HG03025 (cell line): ENCODE data around the gene ACTN3.
"Not testable (repeated sequence)": the region's sequence is repeated elsewhere in the genome, so short reads cannot be mapped to it uniquely, and the experiment has no call there.

Experiments used
- ATAC-seq: cut with Tn5 transposase; IDR thresholded peaks from one replicate; pipeline ENCODE4 v1.9.1; 2021; ENCODE audit warnings: mild to moderate bottlenecking, moderate library complexity; ENCODE audit not compliant: unreplicated experiment, low FRiP score

The ACTN3 gene

GRCh38 chr11:66546368-66546965 is at the start of gene ACTN3:
ACTN3 (plus strand) TSS chr11:66546903; CDS start chr11:66546938, 35 bp downstream.
- no peak for ATAC-seq

- no peak for ATAC-seq
Measured at GRCh38 chr11:66497206-66497605, 49.5 kb upstream of the ACTN3 start.

GRCh38 chr11:66498506-66498905 is 48.2 kb upstream of the ACTN3 start:
- no peak for ATAC-seq

GRCh38 chr11:66505276-66505816 is 41.4 kb upstream of the ACTN3 start:
- no peak for ATAC-seq

GRCh38 chr11:66509131-66509561 is 37.6 kb upstream of the ACTN3 start:
- no peak for ATAC-seq

- ATAC-seq, result peak; percentile 64
Measured at GRCh38 chr11:66510271-66510989, 36.3 kb upstream of the ACTN3 start, which contains the start of gene BBS1. BBS1 (plus strand) TSS chr11:66510635; CDS start chr11:66510660, 25 bp downstream.

GRCh38 chr11:66510990-66511339 is 35.7 kb upstream of the ACTN3 start:
- ATAC-seq, result no peak

- ATAC-seq, result no peak
Measured at GRCh38 chr11:66523611-66524010, 23.1 kb upstream of the ACTN3 start.

- ATAC-seq, result no peak
Measured at GRCh38 chr11:66524304-66525040, 22.2 kb upstream of the ACTN3 start.

GRCh38 chr11:66529069-66529468 is 17.6 kb upstream of the ACTN3 start:
- no peak for ATAC-seq

GRCh38 chr11:66529655-66530054 is 17.0 kb upstream of the ACTN3 start:
- no peak for ATAC-seq

GRCh38 chr11:66530927-66531709 is 15.6 kb upstream of the ACTN3 start:
- ATAC-seq, result no peak

GRCh38 chr11:66531841-66532240 is 14.9 kb upstream of the ACTN3 start:
- ATAC-seq, result no peak

- ATAC-seq, result no peak
Measured at GRCh38 chr11:66532784-66533183, 13.9 kb upstream of the ACTN3 start.

GRCh38 chr11:66539170-66539869 is 7.4 kb upstream of the ACTN3 start:
- ATAC-seq, result no peak

GRCh38 chr11:66539870-66540213 is 6.9 kb upstream of the ACTN3 start:
- ATAC-seq, result no peak

- not testable (repeated sequence) for ATAC-seq
Measured at GRCh38 chr11:66540598-66540997, 6.1 kb upstream of the ACTN3 start.

GRCh38 chr11:66541892-66542291 is 4.8 kb upstream of the ACTN3 start:
- ATAC-seq, result no peak

- ATAC-seq, result no peak
Measured at GRCh38 chr11:66542362-66542761, 4.3 kb upstream of the ACTN3 start.
